SK-N-MC (cell line): ENCODE measurements around the gene NETO1.
A peak's percentile ranks its signal among the peaks of the same experiment; 100 is the strongest.

ENCODE experiments used
- DNase-seq: peaks from one replicate; pipeline ENCODE4 v3.0.0-alpha.2; 2011; ENCODE audit warnings: low read depth, low spot score
- H3K27ac ChIP-seq: fragments of 200-600 bp; sonication (generic); 2 replicates; pipeline ENCODE4 v1.5.1; 2016; ENCODE audit warnings: mixed run types
- H3K36me3 ChIP-seq: fragments of 200-600 bp; sonication (generic); 2 replicates; pipeline ENCODE4 v1.6.1; 2017; ENCODE audit warnings: antibody characterized with exemption, low read length, mixed read lengths; ENCODE audit not compliant: insufficient read depth
- H3K4me3 ChIP-seq: fragments of 200-600 bp; sonication (generic); 2 replicates; pipeline ENCODE4 v1.5.1; 2016
- H3K9ac ChIP-seq: fragments of 200-600 bp; sonication (generic); 2 replicates; pipeline ENCODE4 v1.8.0; 2017; ENCODE audit warnings: mixed run types, mixed read lengths; ENCODE audit not compliant: insufficient read length
- H3K9me3 ChIP-seq: fragments of 200-600 bp; sonication (generic); 2 replicates; pipeline ENCODE4 v1.6.1; 2017; ENCODE audit warnings: low read depth, mild to moderate bottlenecking, antibody characterized with exemption, low read length, moderate library complexity, mixed read lengths
- EZH2 ChIP-seq: fragments of 200-600 bp; sonication (generic); IDR thresholded peaks from one replicate; pipeline ENCODE4 v1.6.1; 2017; ENCODE audit warnings: antibody characterized with exemption
- FOXP2 ChIP-seq: optimal IDR thresholded peaks from 2 replicates; pipeline ENCODE3; 2011; ENCODE audit warnings: mild to moderate bottlenecking, moderate library complexity; ENCODE audit not compliant: insufficient read depth; ENCODE audit errors: extremely low read length, control extremely low read depth
- POLR2AphosphoS5 ChIP-seq: IDR thresholded peaks from 2 replicates; pipeline ENCODE4 v1.6.1; 2012; ENCODE audit warnings: mild to moderate bottlenecking, low read depth, low read length, borderline replicate concordance

Gene NETO1

GRCh38 chr18:72871091-72871490, 3.3 kb upstream of the NETO1 start:
- no peak for DNase-seq
- no peak overlapping the region for H3K27ac ChIP-seq
- no peaks in the 10 kb centered on the region for H3K36me3 ChIP-seq
- no peak overlapping the region for H3K9ac ChIP-seq
- no peaks in the 10 kb centered on the region for H3K9me3 ChIP-seq
- H3K4me3 ChIP-seq: no peak overlapping the region
- no peak for TF ChIP-seq EZH2
- TF ChIP-seq POLR2AphosphoS5: no peak
- no peak for TF ChIP-seq FOXP2

- Histone ChIP-seq H3K9ac (no peak overlapping the region), H3K36me3 (no peaks in the 10 kb centered on the region), H3K9me3 (no peaks in the 10 kb centered on the region), H3K4me3 (no peak overlapping the region), H3K27ac (no peak overlapping the region)
- DNase-seq: no peak
- TF ChIP-seq FOXP2 (no peak), POLR2AphosphoS5 (no peak), EZH2 (no peak)
Measured at GRCh38 chr18:72869226-72870185, 1.7 kb upstream of the NETO1 start.

GRCh38 chr18:72868585-72869225, 918 bp upstream of the NETO1 start:
- DNase-seq: no peak
- Histone ChIP-seq H3K27ac (no peak overlapping the region), H3K36me3 (no peaks in the 10 kb centered on the region), H3K9ac (no peak overlapping the region), H3K9me3 (no peaks in the 10 kb centered on the region), H3K4me3 (peak overlapping the region; percentile 72)
- no peak for TF ChIP-seq FOXP2
- TF ChIP-seq POLR2AphosphoS5: no peak
- TF ChIP-seq EZH2: no peak

- Histone ChIP-seq H3K9ac (no peak overlapping the region), H3K9me3 (no peaks in the 10 kb centered on the region), H3K36me3 (no peaks in the 10 kb centered on the region), H3K27ac (no peak overlapping the region), H3K4me3 (peak overlapping the region; percentile 63)
- DNase-seq: no peak
- peak; percentile 57 for TF ChIP-seq EZH2
- TF ChIP-seq POLR2AphosphoS5: no peak
- TF ChIP-seq FOXP2: no peak
Measured at GRCh38 chr18:72866901-72867745, 664 bp downstream of the NETO1 start.

- no peak for DNase-seq
- Histone ChIP-seq H3K9ac (no peak overlapping the region), H3K4me3 (peak overlapping the region; percentile 63)
Measured at GRCh38 chr18:72866442-72866900, 1.3 kb downstream of the NETO1 start.

GRCh38 chr18:72863754-72864153, 4.0 kb downstream of the NETO1 start:
- Histone ChIP-seq H3K9me3 (no peaks in the 10 kb centered on the region), H3K9ac (no peak overlapping the region), H3K4me3 (no peak overlapping the region), H3K36me3 (no peaks in the 10 kb centered on the region), H3K27ac (no peak overlapping the region)
- TF ChIP-seq FOXP2: no peak
- no peak for TF ChIP-seq POLR2AphosphoS5
- TF ChIP-seq EZH2: no peak
- DNase-seq: no peak

More at GRCh38 chr18:72866442-72866900, 1.3 kb downstream of the NETO1 start:
- Histone ChIP-seq H3K27ac (no peak overlapping the region), H3K9me3 (no peaks in the 10 kb centered on the region), H3K36me3 (no peaks in the 10 kb centered on the region)
- TF ChIP-seq EZH2 (no peak), FOXP2 (no peak), POLR2AphosphoS5 (no peak)

- no peak for DNase-seq
- Histone ChIP-seq H3K9me3 (no peaks in the 10 kb centered on the region), H3K36me3 (no peaks in the 10 kb centered on the region), H3K4me3 (no peak overlapping the region), H3K9ac (no peak overlapping the region), H3K27ac (no peak overlapping the region)
- no peak for TF ChIP-seq EZH2
- TF ChIP-seq POLR2AphosphoS5: no peak
- TF ChIP-seq FOXP2: no peak
Measured at GRCh38 chr18:72859088-72859487, 8.7 kb downstream of the NETO1 start.
